HG02973 (cell line): ENCODE data around the gene SEMA5B.

ENCODE experiments used
- ATAC-seq: cut with Tn5 transposase; IDR thresholded peaks from one replicate; pipeline ENCODE4 v1.9.1; 2021; ENCODE audit warnings: moderate library complexity; ENCODE audit not compliant: unreplicated experiment

The SEMA5B gene

DNA sequence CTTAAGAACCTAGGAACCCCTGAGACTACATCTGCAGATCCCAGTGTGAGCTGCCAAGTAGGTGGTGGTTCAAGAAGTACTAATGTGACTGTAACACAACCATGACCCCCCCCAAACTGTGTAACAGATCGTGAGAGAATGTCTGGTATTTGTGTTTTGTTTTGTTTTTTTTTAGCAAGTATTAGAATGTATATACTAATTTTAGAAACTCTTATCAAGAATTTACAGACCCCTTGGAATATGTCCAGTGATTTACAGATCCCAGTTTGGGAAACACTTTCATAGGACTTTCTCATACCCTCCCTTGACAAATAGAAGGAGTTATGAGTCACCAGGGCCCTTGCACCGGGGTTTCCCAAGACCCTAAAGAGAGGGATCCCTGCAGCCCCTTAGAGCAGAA lies 79.8 kb downstream of the SEMA5B start:
- ATAC-seq = no peak

DNA sequence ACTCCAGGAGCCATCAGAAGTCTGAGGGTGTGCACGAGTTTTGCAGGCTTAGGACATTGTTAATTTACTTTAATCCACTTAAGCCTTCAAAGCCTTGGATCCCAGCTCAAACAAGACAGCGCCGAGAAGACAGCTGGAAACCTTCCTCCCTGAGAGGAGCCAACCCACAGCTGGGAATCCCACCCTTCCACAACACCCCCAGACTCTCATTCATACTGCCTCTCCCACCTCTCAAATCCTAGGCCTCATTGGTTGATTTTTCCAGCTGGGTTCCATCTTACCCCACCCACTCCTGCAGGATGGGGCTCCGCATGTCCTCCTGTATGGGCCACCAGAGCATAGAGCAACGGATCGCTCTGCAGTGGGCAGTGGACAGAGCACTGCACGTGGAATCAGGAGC lies 80.4 kb downstream of the SEMA5B start:
- no peak for ATAC-seq

DNA sequence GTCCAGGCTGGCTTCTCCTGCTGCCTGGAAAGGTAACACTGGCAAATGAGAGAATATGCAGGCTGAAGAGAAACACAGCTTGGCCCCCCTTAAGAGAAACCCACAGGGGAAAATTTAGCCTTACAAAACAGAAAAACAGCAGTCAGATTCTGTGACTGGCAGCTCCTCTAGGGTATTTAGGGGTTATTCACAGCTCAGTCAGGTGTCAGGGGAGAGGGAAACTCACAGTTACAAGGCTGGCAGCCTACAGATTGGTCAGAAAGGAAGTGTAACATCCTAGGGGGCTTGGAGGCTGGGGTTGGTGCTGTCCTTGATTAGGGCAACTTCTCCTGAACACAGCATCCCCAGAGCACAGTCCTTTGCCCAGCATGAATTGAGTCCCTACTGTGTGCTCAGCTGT lies 81.4 kb downstream of the SEMA5B start:
- no peak for ATAC-seq

DNA sequence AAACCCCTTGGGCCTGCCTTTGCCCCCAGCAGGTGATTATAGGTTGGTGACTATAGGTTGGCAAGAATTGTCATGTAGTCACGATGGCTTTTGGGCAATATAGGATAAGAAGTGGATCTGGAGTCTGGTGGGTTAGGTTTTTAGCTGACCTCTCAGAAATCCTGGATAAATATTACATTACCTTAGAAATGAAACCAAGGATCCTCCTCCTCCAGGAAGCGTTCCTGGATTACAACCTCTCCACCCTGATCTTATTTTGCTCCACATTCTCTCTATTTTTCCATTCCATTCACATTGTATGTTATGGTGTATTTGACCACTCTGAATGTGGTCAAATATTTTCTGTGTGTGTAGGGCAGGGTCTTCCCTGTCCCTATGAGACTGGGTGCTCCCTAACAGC lies 82.3 kb downstream of the SEMA5B start:
- no peak for ATAC-seq

DNA sequence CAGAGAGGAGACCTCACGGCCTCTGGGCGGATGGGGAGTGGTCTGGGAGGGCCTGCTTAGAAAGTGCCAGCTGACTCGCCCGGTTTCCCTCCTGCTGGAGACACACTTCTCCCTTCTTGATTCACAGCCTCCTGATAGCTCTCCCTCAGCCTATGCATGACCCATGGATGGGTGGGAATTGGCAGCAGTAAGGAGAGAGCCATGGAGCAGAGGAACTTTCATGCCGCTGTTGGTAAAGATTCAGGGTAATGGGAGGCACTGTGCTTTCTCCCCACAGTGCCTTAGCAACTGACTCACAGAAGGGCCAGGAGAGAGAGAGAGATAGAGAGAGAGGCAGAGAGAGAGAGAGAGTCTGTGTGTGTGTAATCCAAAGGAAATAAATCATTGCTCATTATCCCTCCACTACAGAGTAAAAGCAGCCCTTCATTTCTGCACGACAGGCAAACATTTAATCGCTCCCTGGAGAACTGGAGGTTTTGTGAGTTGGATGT lies 82.8 kb downstream of the SEMA5B start:
- no peak for ATAC-seq

DNA sequence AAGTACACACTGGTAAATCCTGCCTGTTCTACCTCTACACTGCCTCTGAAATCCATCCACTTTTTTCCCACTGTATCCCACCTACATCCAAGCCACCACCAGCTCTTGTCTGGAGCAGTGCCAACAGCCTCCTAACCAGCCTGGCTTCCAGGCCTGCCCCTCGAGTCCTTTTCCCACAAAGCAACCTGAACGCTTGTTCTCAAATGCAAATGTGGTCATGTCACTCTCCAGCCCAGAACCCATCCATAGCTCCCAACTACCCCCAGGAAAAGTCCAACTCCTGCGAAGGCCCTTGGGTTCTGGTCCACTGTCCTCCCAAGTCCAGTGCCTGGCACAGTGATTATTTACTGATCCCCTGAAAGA lies 83.8 kb downstream of the SEMA5B start:
- ATAC-seq = no peak

DNA sequence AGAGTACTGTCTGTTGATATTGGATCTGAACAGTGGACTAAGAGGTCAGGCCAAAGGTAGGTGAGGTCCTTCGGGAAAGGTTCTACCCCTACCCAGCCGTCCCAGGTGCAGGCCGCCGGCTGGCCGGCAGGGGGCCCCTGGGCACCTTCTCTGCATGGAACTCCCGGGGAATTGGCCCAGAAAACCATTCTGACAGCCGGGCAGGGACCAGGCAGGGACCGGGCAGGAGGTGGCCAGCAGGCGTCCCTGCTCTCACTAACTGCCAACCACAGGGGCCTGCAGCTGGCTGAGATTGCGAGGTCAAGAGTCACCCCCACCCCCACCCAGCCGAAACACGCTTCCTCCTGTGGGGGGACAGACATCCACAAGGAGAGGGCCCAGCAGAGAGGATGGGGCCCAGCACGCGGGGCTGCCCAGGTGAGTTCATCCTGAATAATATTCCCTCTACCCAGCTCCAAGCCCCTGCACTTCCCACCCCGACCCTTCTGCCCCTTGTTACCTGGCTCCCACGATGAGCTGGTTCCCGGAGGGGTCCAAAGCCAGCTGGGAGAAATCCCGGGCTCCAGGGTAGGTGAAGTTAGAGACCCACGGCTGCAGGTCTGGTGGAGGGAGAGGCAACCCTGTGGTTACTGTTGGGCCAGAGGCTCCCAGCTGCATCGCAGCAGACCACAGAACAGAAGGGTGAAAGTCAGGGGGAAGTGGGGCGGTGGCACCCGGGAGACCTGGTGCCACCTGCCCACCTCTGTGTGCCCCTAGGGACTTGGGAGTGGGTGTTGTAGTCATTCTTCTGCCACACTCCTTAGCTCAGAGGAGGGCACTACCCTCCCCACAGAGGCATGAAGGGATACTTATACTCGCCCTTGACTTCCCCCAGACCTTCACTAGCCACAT lies 84.4 kb downstream of the SEMA5B start:
- no peak for ATAC-seq

DNA sequence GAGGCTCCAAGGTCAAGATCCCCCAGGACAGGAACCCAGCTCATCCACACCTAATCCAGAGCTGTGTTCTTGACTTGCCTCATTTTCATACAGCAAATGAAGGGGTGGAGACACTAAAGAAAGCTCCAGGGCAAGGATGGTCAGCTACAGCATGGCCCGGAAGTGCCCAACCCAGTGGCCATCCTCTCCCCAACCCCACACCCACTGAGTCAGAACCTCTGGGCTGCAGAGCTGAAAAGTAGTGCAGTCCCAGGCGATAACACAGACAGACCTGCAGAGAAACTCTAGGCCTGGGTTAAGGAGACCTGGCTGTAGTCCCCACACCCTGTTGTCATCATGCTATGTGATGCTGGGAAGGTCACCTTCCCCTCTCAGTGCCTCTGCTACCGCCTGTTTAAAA lies 85.3 kb downstream of the SEMA5B start:
- no peak for ATAC-seq

DNA sequence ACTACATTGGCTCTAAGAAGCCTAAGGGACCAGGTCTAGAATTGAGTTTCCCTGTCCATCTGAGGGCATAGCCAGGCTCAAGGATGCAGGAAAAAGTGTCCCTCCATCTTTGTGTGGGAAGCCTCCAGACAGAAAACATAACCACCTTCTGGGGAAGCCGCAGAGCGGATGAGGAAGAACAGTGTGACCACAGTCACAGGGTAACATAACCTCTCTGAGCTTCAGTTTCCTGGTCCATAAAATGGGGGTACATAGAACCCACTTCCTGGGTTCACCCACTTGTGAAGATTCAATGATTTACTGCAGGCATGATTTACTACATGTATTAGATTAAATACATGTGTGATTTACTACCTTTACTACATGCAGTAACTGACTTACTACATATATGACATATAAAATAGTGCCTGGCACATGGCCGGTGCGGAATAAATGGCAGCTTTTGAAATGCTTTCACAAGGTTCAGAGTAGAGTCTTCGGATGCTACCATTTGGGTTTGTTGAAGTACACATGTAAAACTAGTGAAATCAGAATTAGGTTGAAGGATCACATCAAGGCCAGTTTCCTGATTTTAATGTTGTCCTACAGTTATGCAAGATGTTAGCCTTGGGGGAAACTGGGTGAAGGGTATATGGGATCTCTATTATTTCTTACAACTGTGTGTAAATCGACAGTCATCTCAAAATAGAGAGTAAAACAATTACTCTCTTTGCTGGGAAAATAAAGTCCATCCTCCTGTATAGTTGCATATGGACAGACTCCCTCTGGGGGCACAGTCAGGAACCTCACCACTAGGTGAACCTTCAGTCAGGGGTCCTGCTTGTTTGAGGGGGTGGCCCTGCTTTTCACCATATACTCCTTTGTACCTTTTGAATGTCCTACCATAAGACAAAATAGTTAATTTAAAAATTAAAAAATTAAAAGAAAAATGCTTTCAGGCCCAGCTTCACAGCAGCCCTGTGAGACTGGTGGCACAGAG lies 86.0 kb downstream of the SEMA5B start:
- ATAC-seq = no peak

DNA sequence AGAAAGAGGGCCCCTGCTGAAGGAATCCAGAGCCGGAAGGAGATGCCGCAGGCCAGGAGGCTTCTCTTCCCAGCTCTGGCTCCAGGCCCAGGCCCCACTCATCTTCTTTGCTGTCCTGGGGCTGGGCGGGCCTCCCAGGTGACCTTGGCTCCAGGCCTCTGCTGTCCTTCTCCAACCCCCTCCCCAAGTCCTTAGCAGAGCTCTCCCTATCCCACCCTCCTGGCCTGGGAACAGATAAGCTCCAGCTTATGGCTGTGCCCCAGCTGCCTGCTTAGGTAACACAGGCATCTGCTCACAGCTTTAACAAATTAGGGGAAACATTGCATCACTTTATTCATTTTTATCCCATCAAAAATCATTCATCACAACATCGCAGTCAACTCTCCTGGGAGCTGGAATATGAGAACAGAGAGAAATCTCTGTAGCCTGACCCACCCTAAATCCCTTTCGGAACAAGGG lies 86.9 kb downstream of the SEMA5B start:
- ATAC-seq = no peak

DNA sequence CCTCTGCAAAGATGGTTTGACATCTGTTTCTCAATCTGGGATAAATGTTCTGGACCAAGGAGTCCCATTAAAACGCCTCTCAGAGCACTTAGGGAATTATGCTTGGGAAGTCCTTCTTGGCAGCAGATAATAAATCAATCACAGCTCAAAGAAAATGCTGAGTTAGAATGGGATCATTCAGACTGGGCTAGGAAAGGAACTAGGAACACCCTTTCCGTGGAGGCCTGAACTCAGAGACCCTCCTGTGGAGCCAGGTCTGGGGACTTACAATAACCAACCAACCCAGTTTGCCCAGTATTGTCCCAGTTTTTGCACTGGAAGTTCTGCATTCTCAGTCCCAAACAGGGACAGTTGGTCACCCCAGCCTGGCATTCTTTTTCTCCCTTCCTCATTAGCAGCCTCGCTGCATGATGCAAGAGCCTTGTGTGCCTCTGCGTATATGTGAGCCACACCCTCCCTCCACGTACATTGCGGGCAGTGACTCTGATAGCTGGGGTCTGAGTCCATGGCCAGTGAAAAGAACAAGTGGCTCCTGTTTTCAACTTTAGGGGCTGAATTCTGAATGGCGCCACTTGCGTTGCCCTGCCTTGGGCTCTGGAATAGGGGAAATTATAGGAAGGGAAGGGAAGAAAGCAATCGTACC lies 88.7 kb downstream of the SEMA5B start:
- ATAC-seq = no peak

DNA sequence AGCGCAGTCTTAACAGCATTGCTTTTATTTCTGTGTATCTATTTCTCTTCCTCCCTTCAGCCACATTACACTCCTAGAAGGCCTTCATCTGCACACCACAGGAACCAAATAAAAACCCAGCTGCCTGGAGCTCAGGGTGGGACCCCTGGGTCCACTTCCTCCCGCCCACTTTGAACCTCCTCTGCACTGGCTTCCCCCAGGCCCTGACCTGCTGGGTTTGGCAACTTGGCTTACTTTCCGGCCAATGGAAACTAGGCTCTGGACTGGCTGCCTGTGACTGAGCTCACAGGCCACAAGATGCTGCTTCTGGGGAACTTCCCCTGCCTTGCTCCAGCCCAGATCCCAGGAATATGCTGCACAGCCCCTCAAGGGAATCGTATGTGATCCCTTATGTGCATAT lies 89.8 kb downstream of the SEMA5B start:
- no peak for ATAC-seq

DNA sequence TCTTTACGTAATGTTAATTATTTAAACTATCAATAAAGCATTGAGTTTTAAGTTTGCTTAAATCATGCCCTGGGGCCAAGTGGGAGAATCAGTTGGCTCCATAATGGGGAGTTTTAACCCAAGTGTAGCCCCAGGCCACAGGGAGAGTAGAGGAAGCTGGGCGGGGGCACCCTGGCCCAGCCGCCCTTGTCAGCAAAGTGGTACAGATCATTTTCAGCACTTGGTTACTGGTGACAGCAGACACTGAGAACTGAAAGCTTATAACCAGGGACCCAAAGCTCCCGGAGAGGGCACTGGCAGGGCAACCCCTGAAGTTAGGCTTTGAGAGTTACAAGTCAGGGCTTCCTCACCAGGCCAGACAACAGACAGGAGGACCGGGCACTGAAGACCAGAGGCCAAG lies 90.6 kb downstream of the SEMA5B start:
- no peak for ATAC-seq

DNA sequence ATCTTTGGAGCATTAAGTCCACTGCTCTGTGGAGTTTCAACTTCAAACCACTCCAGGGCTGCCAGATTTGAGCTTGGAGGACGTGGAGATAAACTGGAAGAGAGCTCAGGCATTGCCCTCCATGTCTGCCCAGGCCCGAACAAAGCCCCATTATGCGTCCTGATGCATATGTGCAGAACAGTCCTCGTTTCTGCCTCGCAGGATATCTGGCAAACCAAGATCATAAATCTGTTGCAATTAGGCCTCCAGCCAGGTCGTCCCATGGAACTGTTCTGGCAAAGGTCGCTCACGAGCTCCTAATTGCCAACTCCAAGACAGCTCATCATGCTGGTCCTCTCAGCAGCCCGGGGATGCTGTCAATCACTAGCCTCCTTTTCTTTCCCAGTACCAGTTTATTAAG lies 91.2 kb downstream of the SEMA5B start:
- no peak for ATAC-seq

DNA sequence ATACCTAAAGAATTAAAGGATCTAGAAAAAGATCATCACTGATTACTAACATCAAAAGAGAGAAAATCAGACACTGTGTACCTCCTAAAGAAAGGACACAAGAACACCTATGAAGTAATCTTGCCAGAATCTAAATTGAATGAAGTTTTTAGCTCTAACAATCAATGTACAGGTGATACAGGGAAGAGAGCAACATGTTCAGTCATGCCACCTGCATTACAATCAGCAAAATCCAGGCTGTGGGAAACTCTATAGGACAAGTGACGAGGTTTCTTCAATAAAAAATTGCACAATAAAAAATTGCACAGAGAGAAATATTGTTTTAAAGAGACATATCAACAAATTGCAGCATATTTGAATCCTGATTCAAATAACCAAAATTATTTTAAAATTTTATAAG lies 93.3 kb downstream of the SEMA5B start:
- ATAC-seq = no peak

DNA sequence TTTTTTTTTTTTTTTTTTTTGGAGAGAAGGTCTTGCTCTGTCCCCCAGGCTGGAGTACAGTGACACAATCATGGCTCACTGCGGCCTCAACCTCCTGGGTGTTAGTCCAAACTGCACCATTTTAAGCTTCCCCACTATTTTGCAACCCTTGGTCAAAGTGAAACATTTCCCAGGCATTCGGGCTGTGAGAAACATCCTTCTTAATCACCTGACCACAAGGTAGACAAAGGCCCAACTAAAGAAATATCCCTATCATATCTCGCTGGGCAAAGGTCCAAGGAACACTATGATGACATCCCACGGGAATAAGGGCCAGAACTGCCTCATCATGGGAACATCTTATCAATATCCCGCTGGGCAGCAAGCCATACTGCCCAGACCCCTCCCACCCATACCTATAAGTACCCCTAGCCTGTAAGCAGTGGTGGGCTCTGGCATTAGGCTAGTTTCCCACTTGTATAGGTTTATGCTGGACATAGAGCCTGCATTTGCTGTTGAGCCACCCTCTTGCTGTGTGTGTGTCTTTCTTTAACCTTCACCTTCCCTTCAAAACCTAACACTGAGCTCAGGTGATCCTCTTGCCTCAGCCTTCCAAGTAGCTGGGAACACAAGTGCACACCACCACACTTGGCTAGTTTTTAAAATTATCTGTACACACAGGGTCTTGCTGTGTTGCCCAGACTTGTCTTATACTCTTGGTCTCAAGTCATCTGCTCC lies 95.2 kb downstream of the SEMA5B start:
- ATAC-seq = no peak

DNA sequence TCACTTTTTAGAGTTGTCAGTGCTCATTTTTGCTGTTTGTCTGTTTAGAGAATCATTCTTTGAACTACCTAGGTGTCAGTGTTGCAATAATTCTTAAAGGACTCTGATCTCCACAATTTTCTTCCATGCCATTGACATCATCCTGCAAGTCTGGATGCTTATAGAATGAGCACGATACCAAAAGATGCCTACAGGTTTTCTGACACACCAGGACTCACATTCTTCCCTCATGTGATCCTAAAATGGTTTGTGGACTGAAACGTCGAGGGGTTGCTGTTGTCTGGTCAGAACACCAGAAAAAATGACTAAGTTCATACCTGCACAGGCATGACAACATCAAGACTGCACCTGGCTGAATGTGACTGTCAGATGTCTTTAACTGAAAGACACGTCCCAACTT lies 95.9 kb downstream of the SEMA5B start:
- ATAC-seq = no peak

DNA sequence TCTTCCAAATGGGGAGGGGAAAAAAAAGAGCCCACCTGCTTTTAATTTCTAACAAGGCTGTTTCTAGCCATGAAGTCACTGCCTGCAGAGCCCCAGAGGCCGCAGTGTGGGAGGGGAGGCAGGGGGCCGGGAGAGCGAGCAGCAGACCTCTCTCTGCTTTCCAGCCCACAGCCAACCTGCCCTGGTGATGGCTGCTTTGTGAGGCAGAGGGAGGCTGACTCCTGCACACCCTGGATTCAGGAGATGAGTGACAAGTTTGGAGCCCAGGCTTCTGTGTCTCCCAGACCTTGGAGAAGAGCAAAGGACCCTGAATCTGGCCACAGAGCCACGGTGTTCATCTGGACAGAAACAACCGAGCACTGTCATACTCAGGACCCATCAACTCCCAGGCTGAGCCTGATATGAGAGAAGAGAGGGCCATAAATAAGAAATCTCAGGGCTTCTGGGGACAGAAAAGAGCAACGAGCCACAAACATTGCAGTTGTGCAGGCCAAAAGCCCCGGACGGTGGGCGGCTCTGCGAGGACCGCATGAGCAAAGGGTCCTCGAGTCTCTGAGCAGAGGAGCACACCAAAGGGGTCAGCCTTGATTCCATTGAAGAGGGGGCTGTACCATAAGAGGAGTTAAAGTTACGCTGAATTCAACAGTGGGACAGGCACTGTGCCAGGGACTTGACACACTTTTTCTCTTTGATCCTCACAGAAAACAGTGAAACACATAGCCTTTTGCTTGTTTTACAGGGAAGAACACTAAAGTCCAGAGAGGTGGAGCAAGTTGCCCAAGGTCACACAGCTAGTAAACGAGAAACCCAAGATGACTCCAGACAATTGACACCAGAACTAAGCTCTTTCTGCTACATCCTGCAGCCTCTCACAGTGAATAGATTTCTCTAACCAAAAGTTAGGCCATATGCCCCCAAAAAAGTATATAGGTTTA lies 97.2 kb downstream of the SEMA5B start:
- ATAC-seq = no peak
